PFSK-1 (cell line): ENCODE results near the gene RSAD1.

Source experiments
- FOXP2 ChIP-seq: optimal IDR thresholded peaks from 2 replicates; pipeline ENCODE3; 2011; ENCODE audit warnings: borderline replicate concordance, control low read depth, inconsistent platforms; ENCODE audit not compliant: insufficient read depth; ENCODE audit errors: extremely low read length, extremely low read depth
- POLR2AphosphoS5 ChIP-seq: IDR thresholded peaks from 2 replicates; pipeline ENCODE4 v1.6.1; 2012; ENCODE audit warnings: low read depth, mild to moderate bottlenecking, control low read depth, low read length, moderate library complexity
- SIN3A ChIP-seq: IDR thresholded peaks from 2 replicates; pipeline ENCODE4 v1.6.1; 2012; ENCODE audit warnings: mild to moderate bottlenecking, low read length, moderate library complexity, borderline replicate concordance; ENCODE audit not compliant: insufficient read depth
- TAF1 ChIP-seq: IDR thresholded peaks from 2 replicates; pipeline ENCODE4 v1.6.1; 2012; ENCODE audit warnings: low read length, control low read depth, borderline replicate concordance; ENCODE audit not compliant: insufficient read depth
- TF ChIP-seq, protein P1 (sequence below), 2 experiments: IDR thresholded peaks; 2 replicates each; pipeline versions ENCODE4 v1.6.1 to v1.8.0; 2011 to 2012; ENCODE audit warnings: low read depth in 2 of 2, low read length in 2 of 2, control low read depth in 1 of 2, inconsistent platforms in 1 of 2, mild to moderate bottlenecking in 1 of 2, moderate library complexity in 1 of 2; ENCODE audit not compliant: insufficient read depth in 1 of 2

The RSAD1 gene

DNA sequence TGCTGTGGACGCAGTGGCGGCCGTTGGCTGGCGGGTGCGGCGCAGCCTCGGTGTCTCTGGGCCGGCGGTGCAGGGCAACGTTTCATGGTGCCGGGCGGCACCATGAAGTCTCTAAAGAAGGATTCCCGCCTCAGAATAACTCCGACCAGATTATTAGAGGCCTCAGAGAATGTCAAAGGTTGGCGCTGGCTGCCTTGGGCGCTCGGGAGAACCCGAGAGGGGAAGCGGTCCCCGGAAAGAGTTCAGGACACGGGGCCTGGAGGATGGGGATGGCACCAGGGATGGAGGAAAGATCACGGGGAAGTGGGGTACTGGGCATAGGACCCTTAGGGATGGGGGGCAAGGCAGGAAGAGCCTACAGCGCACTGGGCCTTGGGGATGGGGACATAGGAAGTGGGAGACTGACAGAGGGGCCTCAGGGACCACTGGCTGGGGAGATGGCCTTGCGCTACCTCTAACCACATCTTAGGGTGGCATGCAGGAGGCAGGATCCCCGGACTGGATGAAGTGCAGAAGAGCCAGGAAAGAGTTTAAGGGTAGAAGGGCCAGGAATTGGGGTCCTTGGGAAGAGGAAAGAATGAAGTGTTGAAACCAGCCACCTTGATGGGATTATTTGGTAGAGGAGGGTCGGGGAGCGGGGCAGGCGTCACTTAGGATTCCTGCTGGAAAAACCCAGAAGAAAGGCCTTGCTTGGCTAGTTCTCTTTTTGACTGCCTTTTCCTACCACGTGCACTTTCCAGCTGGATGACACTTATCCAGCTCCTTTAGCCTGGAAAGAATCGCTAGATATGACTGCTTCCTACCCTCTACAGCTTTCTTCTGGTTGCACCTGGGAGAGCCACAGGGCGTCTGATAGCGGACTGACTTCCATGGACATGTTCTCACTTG lies 30.2 kb downstream of the RSAD1 start:
- TF ChIP-seq FOXP2 (no peak), POLR2AphosphoS5 (no peak), TAF1 (no peak), SIN3A (no peak)
- TF ChIP-seq, protein P1, sequence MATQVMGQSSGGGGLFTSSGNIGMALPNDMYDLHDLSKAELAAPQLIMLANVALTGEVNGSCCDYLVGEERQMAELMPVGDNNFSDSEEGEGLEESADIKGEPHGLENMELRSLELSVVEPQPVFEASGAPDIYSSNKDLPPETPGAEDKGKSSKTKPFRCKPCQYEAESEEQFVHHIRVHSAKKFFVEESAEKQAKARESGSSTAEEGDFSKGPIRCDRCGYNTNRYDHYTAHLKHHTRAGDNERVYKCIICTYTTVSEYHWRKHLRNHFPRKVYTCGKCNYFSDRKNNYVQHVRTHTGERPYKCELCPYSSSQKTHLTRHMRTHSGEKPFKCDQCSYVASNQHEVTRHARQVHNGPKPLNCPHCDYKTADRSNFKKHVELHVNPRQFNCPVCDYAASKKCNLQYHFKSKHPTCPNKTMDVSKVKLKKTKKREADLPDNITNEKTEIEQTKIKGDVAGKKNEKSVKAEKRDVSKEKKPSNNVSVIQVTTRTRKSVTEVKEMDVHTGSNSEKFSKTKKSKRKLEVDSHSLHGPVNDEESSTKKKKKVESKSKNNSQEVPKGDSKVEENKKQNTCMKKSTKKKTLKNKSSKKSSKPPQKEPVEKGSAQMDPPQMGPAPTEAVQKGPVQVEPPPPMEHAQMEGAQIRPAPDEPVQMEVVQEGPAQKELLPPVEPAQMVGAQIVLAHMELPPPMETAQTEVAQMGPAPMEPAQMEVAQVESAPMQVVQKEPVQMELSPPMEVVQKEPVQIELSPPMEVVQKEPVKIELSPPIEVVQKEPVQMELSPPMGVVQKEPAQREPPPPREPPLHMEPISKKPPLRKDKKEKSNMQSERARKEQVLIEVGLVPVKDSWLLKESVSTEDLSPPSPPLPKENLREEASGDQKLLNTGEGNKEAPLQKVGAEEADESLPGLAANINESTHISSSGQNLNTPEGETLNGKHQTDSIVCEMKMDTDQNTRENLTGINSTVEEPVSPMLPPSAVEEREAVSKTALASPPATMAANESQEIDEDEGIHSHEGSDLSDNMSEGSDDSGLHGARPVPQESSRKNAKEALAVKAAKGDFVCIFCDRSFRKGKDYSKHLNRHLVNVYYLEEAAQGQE (IDR thresholded peaks at IDR 0.05; ENCODE audit: insufficient read depth in 1 of 2, low read depth in 2 of 2, low read length in 2 of 2), result no peak

DNA sequence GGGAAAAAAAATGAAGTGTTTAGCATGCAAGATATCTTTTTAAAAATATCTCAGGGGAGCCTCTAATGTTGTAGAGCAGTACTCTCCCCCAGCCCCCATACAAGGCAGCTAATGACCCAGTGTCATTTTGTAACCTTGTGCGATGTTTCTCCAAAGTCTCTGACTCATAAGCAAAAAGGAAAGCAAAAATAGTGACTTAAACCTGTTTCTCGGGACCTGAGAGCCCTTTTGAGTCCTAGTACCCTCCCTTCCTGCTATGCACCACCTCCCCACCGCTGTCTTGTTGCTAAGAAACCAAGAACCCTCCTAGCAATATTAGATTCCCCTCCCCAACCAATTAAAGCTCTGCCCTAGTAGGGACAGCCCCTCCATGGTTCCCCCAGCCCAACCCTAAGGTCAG lies 32.4 kb downstream of the RSAD1 start:
- no peak for TF ChIP-seq TAF1
- no peak for TF ChIP-seq POLR2AphosphoS5
- TF ChIP-seq, protein P1 (IDR thresholded peaks at IDR 0.05; ENCODE audit: insufficient read depth in 1 of 2, low read depth in 2 of 2, low read length in 2 of 2), result no peak
- no peak for TF ChIP-seq FOXP2
- TF ChIP-seq SIN3A, result no peak

DNA sequence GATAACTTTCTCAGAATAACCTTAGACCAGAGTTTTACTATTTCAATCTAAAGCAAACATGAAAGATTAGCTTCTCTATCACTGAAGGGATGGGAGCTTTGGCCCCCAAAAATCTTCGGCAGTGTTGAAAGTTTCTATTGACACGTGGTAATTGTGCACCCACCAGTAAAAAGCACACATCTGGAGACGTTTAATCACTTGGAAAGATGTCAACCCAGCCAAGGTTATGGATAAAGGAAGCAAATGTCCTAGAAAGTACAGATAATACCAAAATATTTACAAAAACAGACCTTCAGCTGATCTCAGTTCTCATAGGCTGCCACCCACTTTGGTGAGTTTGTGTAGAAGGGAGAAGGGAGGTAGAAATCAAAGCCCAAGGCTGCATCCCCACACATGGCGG lies 34.8 kb downstream of the RSAD1 start:
- TF ChIP-seq, protein P1 (IDR thresholded peaks at IDR 0.05; ENCODE audit: insufficient read depth in 1 of 2, low read depth in 2 of 2, low read length in 2 of 2), result no peak
- no peak for TF ChIP-seq FOXP2
- TF ChIP-seq SIN3A, result no peak
- no peak for TF ChIP-seq POLR2AphosphoS5
- no peak for TF ChIP-seq TAF1

DNA sequence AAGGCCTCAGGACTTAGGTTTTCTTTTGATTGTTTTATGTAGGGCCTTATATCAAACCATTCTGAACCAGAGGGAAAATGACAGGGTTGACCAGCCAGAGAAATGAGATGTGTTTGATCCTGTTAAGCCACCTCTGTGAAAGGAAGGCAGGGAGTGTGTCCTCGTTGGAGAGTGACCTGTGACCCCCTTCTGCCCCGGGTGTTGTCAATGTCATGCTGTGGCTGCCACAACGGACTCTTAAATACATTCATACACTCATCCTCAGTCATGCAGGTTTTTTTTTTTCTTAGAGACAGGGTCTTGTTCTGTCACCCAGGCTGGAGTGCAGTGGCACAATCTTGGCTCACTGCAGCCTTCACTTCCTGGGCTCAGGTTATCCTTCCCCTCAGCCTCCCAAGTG lies 35.7 kb downstream of the RSAD1 start:
- no peak for TF ChIP-seq SIN3A
- TF ChIP-seq, protein P1 (IDR thresholded peaks at IDR 0.05; ENCODE audit: insufficient read depth in 1 of 2, low read depth in 2 of 2, low read length in 2 of 2), result no peak
